ENCODE measurements around the gene CPSF4. TPM values are rescaled to one million over a fixed set of nuclear protein-coding genes. Genes with fewer than 3 reads are reported as not detected.

CPSF4 gene
- total RNA-seq, 1 donor from 2014 or later = 69.5 TPM

DNA sequence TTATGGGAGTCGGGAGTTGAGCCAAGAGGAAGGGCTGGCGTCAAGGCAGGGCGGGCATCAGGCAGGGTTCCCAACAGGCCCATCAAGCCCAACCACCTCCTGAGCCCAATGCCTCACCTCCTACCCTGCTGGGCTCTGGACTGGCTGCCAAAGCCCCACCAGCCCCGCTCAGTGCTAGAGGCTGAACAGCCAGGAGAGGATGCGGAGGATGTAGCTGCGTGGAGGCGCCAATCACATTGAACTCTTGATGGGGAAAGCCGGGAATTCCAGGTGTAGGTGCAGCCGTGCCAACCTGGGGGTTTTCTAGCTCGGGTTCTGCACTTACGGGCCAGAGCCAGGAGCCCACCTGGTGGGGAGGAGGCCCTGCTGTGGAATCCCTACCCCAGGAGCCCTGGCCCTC, 14.4 kb downstream of the CPSF4 start:
- H3K36me3 Mint-ChIP-seq = peaks cover 17% of the 10 kb centered on the region
- no peak overlapping the region for H3K4me3 Mint-ChIP-seq
- H3K9me3 Mint-ChIP-seq = no peaks in the 10 kb centered on the region
- no peak for DNase-seq (ENCODE audit: low spot score in 2 of 2, unreplicated experiment in 2 of 2)
- H3K27me3 Mint-ChIP-seq (ENCODE audit: low read depth) = no peaks in the 10 kb centered on the region
- H3K4me1 Mint-ChIP-seq = no peaks in the 10 kb centered on the region
- no peak overlapping the region for H3K27ac Mint-ChIP-seq
- TF ChIP-seq, protein P1, sequence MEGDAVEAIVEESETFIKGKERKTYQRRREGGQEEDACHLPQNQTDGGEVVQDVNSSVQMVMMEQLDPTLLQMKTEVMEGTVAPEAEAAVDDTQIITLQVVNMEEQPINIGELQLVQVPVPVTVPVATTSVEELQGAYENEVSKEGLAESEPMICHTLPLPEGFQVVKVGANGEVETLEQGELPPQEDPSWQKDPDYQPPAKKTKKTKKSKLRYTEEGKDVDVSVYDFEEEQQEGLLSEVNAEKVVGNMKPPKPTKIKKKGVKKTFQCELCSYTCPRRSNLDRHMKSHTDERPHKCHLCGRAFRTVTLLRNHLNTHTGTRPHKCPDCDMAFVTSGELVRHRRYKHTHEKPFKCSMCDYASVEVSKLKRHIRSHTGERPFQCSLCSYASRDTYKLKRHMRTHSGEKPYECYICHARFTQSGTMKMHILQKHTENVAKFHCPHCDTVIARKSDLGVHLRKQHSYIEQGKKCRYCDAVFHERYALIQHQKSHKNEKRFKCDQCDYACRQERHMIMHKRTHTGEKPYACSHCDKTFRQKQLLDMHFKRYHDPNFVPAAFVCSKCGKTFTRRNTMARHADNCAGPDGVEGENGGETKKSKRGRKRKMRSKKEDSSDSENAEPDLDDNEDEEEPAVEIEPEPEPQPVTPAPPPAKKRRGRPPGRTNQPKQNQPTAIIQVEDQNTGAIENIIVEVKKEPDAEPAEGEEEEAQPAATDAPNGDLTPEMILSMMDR (IDR thresholded peaks at IDR 0.05; ENCODE audit: unreplicated experiment) = no peak

DNA sequence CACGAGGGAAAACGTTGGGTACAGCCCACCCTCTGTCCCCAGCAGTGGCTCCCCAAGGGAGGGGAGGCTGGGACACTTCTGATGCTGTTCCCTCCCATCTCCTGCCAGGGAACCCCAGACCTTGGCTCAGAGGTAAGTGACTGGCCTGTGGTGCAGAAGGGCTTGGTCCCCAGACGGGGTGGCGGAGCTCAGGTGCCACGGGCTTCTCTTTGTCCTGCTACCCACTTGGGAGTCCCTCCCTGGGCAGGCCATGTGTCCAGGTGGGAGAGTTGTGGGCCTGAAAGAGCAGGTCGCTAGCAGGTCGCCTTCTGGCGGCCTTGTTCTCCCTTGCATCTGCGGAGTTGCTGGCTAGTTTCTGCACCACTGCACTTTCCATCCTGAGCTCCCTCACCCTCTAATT, 17.1 kb downstream of the CPSF4 start:
- TF ChIP-seq, protein P1 (IDR thresholded peaks at IDR 0.05; ENCODE audit: unreplicated experiment) = no peak
- H3K4me3 Mint-ChIP-seq = no peak overlapping the region
- no peak for DNase-seq (ENCODE audit: low spot score in 2 of 2, unreplicated experiment in 2 of 2)
- H3K4me1 Mint-ChIP-seq = no peaks in the 10 kb centered on the region
- peaks cover 27% of the 10 kb centered on the region for H3K36me3 Mint-ChIP-seq
- H3K9me3 Mint-ChIP-seq = no peaks in the 10 kb centered on the region
- H3K27ac Mint-ChIP-seq = no peak overlapping the region
- H3K27me3 Mint-ChIP-seq (ENCODE audit: low read depth) = no peaks in the 10 kb centered on the region

DNA sequence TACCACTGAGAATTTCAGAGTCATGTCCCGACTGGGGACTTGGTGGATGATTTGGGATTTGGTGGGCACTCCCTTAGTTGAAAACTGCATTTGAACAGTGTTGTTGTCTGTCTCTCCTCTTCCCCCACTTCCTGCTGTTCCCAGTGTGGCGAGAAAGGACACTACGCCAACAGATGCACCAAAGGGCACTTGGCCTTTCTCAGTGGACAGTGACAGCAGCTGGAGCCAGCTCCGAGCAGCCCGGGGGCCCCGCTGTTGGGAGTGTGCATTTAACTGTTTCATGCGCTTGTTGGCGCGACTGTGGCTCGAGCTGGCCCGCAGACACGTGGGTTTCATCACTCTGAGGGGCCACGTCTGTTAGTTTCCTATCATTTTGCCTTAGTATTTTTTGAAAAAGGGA, 17.5 kb downstream of the CPSF4 start:
- Mint-ChIP-seq H3K9me3 (no peaks in the 10 kb centered on the region), H3K27me3 (ENCODE audit: low read depth) (no peaks in the 10 kb centered on the region), H3K4me3 (no peak overlapping the region), H3K27ac (no peak overlapping the region), H3K4me1 (no peaks in the 10 kb centered on the region), H3K36me3 (peaks cover 24% of the 10 kb centered on the region)
- TF ChIP-seq, protein P1 (IDR thresholded peaks at IDR 0.05; ENCODE audit: unreplicated experiment) = no peak
- DNase-seq (ENCODE audit: low spot score in 2 of 2, unreplicated experiment in 2 of 2) = no peak

DNA sequence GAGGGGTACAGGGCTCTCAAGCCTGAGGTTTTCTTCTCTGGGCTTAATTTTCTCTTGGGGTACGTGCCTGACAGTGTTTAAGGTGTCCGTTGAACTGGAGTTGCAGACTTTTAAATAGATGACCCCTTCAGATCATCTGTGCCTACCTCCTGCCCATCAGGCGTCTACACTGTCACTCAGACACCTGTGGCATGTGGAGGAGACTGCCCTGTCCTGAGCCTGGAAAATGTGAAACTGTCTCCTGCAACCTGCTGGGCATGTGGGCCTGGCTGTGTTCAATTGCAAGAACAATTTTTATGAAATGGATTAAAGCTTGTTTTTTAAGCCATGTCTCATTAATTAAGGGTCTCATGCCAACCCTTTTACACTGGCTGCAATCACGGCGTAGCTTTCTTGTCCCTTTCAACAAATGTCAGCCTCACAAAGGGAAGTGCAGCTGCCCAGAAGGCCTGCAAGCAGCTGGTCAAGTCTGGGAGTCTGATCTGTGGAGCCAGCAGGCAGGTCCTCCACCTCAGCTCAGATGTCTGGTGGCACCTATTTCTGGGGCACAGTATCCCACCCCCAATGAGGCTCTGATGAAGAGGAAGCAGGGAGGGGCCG, 18.4 kb downstream of the CPSF4 start:
- Mint-ChIP-seq H3K27me3 (ENCODE audit: low read depth) (no peaks in the 10 kb centered on the region), H3K36me3 (peaks cover 24% of the 10 kb centered on the region), H3K4me1 (no peaks in the 10 kb centered on the region), H3K9me3 (no peaks in the 10 kb centered on the region), H3K4me3 (no peak overlapping the region), H3K27ac (no peak overlapping the region)
- DNase-seq (ENCODE audit: low spot score in 2 of 2, unreplicated experiment in 2 of 2) = no peak
- TF ChIP-seq, protein P1 (IDR thresholded peaks at IDR 0.05; ENCODE audit: unreplicated experiment) = no peak

DNA sequence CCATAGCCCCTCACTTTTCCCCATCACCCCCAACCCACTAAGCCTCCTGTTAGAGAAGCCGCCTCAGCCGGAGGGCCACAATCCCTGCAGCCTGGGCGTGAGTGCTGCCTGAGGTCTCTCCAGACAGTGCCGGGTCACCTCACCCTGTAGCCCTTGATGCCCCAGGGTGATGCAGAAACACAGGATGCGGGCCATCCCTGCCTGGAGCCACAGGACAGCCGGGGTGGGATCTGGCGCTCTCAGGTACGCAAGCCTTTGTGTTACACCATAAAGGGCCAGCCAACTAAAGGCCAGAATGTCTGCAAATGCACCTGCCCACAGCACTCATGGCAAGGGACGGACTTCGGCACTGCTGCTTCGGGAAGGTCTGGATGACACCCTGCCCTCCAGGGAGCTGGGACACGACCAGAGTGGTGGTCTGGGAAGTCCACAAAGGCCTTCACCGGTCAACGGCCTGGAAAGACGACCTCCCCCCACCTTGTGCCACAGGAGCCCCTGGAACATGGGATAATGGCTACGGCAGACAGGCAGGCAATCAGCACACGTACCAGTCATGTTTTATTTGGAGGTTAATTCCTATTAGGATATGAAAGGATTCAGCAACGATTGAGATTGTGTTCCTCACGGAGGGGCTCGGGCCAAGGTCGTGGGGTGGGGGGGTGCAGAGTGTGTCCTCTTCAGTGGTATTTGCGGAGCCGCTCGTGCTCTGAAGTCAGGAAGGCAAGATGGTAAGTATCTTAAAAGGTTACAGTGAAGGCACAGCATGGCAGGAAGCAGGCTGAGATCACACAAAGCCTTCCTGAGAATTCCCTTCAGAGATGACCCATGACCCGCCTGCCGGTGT, 19.1 kb downstream of the CPSF4 start:
- DNase-seq (ENCODE audit: low spot score in 2 of 2, unreplicated experiment in 2 of 2) = no peak
- TF ChIP-seq, protein P1 (IDR thresholded peaks at IDR 0.05; ENCODE audit: unreplicated experiment) = no peak
- H3K27ac Mint-ChIP-seq = no peak overlapping the region
- H3K9me3 Mint-ChIP-seq = no peaks in the 10 kb centered on the region
- H3K36me3 Mint-ChIP-seq = peaks cover 27% of the 10 kb centered on the region
- no peaks in the 10 kb centered on the region for H3K4me1 Mint-ChIP-seq
- no peaks in the 10 kb centered on the region for H3K27me3 Mint-ChIP-seq (ENCODE audit: low read depth)
- no peak overlapping the region for H3K4me3 Mint-ChIP-seq
